ENCODE data around the gene CELA3A. TPM values are rescaled to one million over a fixed set of nuclear protein-coding genes. Genes with fewer than 3 reads are reported as not detected.
"Not testable (repeated sequence)": the region's sequence is repeated elsewhere in the genome, so short reads cannot be mapped to it uniquely, and the experiment has no call there.

The CELA3A gene
- total RNA-seq, 1 donor from 2014 or later, result not detected

DNA sequence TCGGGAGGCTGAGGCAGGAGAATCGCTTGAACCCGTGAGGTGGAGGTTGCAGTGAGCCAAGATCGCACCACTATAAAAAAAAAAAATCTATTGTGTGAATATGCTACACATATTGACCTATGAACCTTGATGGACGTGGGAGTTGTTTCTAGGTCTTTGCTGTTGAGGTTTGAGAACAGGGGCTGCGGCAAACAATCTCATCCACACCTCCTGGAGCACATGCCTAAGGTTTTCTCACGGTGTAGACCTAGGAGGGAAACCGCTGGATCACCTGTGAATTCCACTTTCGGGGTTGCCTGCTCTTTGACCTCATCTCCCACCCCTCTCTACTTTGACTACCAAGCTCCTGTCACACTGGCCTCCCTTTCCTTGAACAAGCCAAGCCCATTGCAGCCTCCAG, 26.2 kb upstream of the CELA3A start:
- DNase-seq (ENCODE audit: low read depth); H3K27me3 ChIP-seq (ENCODE audit: control insufficient read depth, insufficient read depth, low read length); H3K4me3 ChIP-seq (ENCODE audit: low read depth, low read length); H3K36me3 ChIP-seq (ENCODE audit: control insufficient read depth, insufficient read depth, low read length): not testable (repeated sequence)

DNA sequence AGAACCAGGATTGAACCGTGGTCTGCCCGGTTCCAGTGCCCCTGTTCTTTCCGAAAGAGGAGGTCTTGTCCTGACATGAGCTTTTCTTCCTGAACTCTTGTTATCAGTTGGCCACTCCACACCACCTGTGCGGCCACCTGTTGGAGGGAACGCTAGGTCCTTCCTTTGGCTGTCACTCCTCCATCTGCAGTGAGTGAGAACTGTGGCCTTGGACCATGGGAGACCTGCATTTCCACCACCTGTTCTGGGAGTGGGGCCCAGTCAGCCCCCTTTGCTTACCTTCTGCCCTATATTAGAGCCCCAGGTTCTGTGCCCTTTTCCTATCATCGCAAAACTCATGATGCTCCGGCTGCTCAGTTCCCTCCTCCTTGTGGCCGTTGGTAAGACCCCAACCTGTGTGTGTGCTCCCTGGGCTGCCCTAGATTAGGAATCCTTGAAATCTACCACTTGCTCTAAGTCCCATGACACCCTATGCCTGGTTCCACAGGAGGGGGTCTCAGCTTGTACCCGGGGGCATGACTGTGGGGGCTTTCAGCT, 24.7 kb upstream of the CELA3A start, which contains the start of gene CELA3B:
TSS of gene CELA3B (plus strand) at position 320 of the 537 bp plus-strand sequence. CDS start at position 338, 18 bp downstream.
- not testable (repeated sequence) for H3K36me3 ChIP-seq (ENCODE audit: control insufficient read depth, insufficient read depth, low read length); H3K4me3 ChIP-seq (ENCODE audit: low read depth, low read length); H3K27me3 ChIP-seq (ENCODE audit: control insufficient read depth, insufficient read depth, low read length); DNase-seq (ENCODE audit: low read depth)

- H3K27me3 ChIP-seq (ENCODE audit: control insufficient read depth, insufficient read depth, low read length); H3K4me3 ChIP-seq (ENCODE audit: low read depth, low read length); H3K36me3 ChIP-seq (ENCODE audit: control insufficient read depth, insufficient read depth, low read length); DNase-seq (ENCODE audit: low read depth): not testable (repeated sequence)
Measured at GRCh38 chr1:21978209-21978608, 23.2 kb upstream of the CELA3A start.

DNA sequence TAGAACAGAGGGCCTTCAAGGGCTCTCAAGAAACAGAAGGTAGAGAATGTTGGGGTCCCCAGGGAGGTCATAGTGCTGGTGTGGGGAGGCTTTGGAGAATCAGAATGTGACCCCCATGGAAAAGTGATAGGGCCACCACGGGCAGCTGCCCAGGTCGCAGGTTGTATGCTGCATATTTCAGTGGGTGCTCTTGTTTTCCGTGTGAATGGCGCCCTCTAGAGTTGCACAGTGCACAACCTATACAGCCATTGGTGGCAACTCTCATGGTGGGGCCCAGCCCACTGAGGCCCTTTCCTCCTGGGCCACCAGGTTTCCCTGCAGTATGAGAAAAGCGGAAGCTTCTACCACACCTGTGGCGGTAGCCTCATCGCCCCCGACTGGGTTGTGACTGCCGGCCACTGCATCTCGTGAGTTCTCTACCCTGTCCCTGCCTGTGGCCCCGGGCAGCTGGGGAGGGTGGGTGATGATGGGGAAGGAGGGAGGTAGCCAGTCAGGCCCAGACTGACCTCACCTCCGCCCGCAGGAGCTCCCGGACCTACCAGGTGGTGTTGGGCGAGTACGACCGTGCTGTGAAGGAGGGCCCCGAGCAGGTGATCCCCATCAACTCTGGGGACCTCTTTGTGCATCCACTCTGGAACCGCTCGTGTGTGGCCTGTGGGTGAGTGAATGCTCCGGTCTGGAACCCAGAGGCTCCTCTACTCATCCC, 20.8 kb upstream of the CELA3A start:
- H3K27me3 ChIP-seq (ENCODE audit: control insufficient read depth, insufficient read depth, low read length); H3K36me3 ChIP-seq (ENCODE audit: control insufficient read depth, insufficient read depth, low read length); DNase-seq (ENCODE audit: low read depth); H3K4me3 ChIP-seq (ENCODE audit: low read depth, low read length): not testable (repeated sequence)
- TF ChIP-seq, protein P1, sequence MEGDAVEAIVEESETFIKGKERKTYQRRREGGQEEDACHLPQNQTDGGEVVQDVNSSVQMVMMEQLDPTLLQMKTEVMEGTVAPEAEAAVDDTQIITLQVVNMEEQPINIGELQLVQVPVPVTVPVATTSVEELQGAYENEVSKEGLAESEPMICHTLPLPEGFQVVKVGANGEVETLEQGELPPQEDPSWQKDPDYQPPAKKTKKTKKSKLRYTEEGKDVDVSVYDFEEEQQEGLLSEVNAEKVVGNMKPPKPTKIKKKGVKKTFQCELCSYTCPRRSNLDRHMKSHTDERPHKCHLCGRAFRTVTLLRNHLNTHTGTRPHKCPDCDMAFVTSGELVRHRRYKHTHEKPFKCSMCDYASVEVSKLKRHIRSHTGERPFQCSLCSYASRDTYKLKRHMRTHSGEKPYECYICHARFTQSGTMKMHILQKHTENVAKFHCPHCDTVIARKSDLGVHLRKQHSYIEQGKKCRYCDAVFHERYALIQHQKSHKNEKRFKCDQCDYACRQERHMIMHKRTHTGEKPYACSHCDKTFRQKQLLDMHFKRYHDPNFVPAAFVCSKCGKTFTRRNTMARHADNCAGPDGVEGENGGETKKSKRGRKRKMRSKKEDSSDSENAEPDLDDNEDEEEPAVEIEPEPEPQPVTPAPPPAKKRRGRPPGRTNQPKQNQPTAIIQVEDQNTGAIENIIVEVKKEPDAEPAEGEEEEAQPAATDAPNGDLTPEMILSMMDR (IDR thresholded peaks at IDR 0.05; ENCODE audit: insufficient read depth, low read length, poor library complexity, severe bottlenecking), result peak; percentile 4

DNA sequence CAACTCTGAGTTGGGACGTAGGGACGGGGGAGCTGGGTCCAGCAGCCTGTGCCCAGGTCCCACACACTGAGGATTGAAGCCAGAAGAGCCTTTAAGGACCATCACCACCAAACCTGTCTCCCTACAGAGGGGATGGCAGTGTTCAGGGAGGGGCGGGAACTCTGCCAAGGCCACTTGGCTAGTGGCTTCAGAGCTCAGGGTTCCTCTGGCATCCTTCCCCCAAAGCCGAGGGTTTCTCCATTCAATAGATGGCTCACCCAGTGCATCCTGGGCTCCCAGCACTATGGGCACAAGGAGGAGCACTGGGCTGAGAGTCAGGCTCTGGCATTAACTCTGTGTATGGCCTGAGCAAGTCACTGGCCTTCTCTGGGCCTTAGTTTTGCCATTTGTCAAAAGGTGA, 20.2 kb upstream of the CELA3A start:
- not testable (repeated sequence) for DNase-seq (ENCODE audit: low read depth); H3K36me3 ChIP-seq (ENCODE audit: control insufficient read depth, insufficient read depth, low read length); H3K4me3 ChIP-seq (ENCODE audit: low read depth, low read length); H3K27me3 ChIP-seq (ENCODE audit: control insufficient read depth, insufficient read depth, low read length)

DNA sequence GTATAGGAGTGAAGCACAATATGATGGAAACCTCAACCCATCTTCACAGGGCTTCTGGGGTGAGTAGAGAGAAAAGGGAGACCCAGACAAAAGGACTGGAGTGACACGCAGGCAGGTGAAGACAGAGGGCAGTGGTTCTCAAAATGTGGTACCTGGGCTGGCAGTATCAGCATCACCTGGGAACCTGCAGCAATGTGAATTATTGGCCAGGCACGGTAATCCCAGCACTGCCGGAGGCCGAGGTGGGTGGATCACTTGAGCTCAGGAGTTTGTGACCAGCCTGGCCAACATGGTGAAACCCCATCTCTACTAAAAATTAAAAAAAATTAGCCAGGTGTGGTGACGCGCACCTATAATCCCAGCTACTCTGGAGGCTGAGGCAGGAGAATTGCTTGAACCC, 19.3 kb upstream of the CELA3A start:
- H3K4me3 ChIP-seq (ENCODE audit: low read depth, low read length); DNase-seq (ENCODE audit: low read depth); H3K27me3 ChIP-seq (ENCODE audit: control insufficient read depth, insufficient read depth, low read length); H3K36me3 ChIP-seq (ENCODE audit: control insufficient read depth, insufficient read depth, low read length): not testable (repeated sequence)

- not testable (repeated sequence) for H3K27me3 ChIP-seq (ENCODE audit: control insufficient read depth, insufficient read depth, low read length)
Measured at GRCh38 chr1:21983539-21983938, 17.9 kb upstream of the CELA3A start.

GRCh38 chr1:21985893-21986292, 15.6 kb upstream of the CELA3A start:
- not testable (repeated sequence) for DNase-seq (ENCODE audit: low read depth); H3K36me3 ChIP-seq (ENCODE audit: control insufficient read depth, insufficient read depth, low read length); H3K4me3 ChIP-seq (ENCODE audit: low read depth, low read length); H3K27me3 ChIP-seq (ENCODE audit: control insufficient read depth, insufficient read depth, low read length)

More at GRCh38 chr1:21983539-21983938, 17.9 kb upstream of the CELA3A start:
- DNase-seq (ENCODE audit: low read depth); H3K36me3 ChIP-seq (ENCODE audit: control insufficient read depth, insufficient read depth, low read length); H3K4me3 ChIP-seq (ENCODE audit: low read depth, low read length): not testable (repeated sequence)

DNA sequence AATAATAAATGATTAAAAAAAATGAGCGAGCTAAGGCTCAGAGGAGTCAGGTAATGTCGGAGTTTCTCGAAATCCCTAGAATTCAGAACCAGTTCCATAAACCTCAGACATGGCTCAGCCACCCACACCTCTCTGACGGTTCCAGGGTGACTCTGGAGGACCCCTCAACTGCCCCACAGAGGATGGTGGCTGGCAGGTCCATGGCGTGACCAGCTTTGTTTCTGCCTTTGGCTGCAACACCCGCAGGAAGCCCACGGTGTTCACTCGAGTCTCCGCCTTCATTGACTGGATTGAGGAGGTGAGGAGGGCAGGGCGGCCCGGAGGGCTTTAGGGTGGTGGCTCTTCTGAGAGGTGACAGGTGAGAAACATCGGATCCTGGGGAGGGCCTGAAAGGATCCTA, 15.1 kb upstream of the CELA3A start:
- not testable (repeated sequence) for H3K36me3 ChIP-seq (ENCODE audit: control insufficient read depth, insufficient read depth, low read length); H3K4me3 ChIP-seq (ENCODE audit: low read depth, low read length); H3K27me3 ChIP-seq (ENCODE audit: control insufficient read depth, insufficient read depth, low read length); DNase-seq (ENCODE audit: low read depth)

GRCh38 chr1:21989672-21990393, 11.6 kb upstream of the CELA3A start:
- DNase-seq (ENCODE audit: low read depth); H3K4me3 ChIP-seq (ENCODE audit: low read depth, low read length); H3K27me3 ChIP-seq (ENCODE audit: control insufficient read depth, insufficient read depth, low read length); H3K36me3 ChIP-seq (ENCODE audit: control insufficient read depth, insufficient read depth, low read length): not testable (repeated sequence)

DNA sequence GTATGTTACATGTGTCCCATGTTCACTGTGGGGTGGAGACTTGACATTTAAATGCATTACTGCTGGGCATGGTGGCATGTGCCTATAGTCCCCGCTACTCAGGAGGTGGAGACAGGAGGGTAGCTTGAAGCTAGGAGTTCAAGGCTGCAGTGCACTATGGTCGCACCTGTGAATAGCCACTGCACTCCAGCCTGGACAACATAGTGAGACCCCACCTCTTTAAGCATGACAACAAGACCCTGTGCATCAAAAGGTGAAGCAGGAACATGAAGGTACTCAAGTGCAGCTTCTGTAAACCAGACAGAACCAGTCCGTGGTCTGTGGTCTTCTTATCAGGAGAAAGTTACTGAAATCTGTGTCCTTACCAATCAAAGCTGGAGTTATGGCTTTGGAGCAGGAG, 9.3 kb upstream of the CELA3A start:
- H3K4me3 ChIP-seq (ENCODE audit: low read depth, low read length); H3K27me3 ChIP-seq (ENCODE audit: control insufficient read depth, insufficient read depth, low read length); DNase-seq (ENCODE audit: low read depth); H3K36me3 ChIP-seq (ENCODE audit: control insufficient read depth, insufficient read depth, low read length): not testable (repeated sequence)

DNA sequence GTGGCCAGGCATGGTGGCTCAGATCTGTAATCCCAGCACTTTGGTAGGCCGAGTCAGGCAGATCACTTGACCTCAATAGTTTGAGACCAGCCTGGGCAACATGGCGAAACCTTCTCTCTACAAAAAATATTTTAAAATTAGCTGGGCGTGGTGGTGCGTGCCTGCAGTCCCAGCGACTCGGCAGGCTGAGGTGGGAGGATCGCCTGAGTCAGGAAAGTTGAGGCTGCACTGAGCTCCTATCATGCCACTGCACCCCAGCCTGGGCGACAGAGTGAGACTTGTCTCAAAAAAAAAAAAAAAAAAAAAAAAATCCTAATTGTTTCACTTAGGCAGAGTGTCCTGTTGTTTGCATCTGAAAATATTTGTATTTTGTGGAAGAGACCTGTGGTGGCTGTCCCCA, 6.7 kb upstream of the CELA3A start:
- H3K36me3 ChIP-seq (ENCODE audit: control insufficient read depth, insufficient read depth, low read length); H3K4me3 ChIP-seq (ENCODE audit: low read depth, low read length); H3K27me3 ChIP-seq (ENCODE audit: control insufficient read depth, insufficient read depth, low read length); DNase-seq (ENCODE audit: low read depth): not testable (repeated sequence)

- not testable (repeated sequence) for H3K36me3 ChIP-seq (ENCODE audit: control insufficient read depth, insufficient read depth, low read length); DNase-seq (ENCODE audit: low read depth); H3K27me3 ChIP-seq (ENCODE audit: control insufficient read depth, insufficient read depth, low read length); H3K4me3 ChIP-seq (ENCODE audit: low read depth, low read length)
Measured at GRCh38 chr1:21996663-21996970, 4.8 kb upstream of the CELA3A start.

Data from kidney epithelial cell (primary cell).